CD4-positive, alpha-beta T cell (primary cell): ENCODE data around the gene SMYD3. TPM values are rescaled to one million over a fixed set of nuclear protein-coding genes. Genes with fewer than 3 reads are reported as not detected.
"Not testable (repeated sequence)": the region's sequence is repeated elsewhere in the genome, so short reads cannot be mapped to it uniquely, and the experiment has no call there.

Experiments
- ATAC-seq: fragments of 200-7000 bp; cut with Tn5 transposase; one replicate; pipeline ENCODE4 v1.10.0; 2022; ENCODE audit warnings: mild to moderate bottlenecking; ENCODE audit not compliant: poor library complexity
- CTCF ChIA-PET: fragments of 350-600 bp; sonication (Branson Sonifier 250); formaldehyde crosslinking; loops from one replicate; lab custom pipeline; 2021; ENCODE audit warnings: antibody characterized with exemption, inconsistent platforms; lab: Charles Lee
- POLR2A ChIA-PET: fragments of 350-600 bp; sonication (Branson Sonifier 250); formaldehyde crosslinking; loops from one replicate; lab custom pipeline; 2021; ENCODE audit warnings: antibody characterized with exemption, inconsistent platforms; lab: Charles Lee
- DNase-seq, 14 experiments: peaks; one replicate each; pipeline ENCODE4 v3.0.0-alpha.2; 2013 to 2020; ENCODE audit warnings: mixed read lengths in 2 of 14
- H3K27ac ChIP-seq, 2 donors: one replicate each; pipeline versions ENCODE4 v1.5.1 to v1.7.0; 2013; ENCODE audit warnings: low read length in 2 of 2, low read depth in 1 of 2, mild to moderate bottlenecking in 1 of 2
- H3K27me3 ChIP-seq, 2 experiments: 1 replicate in 1 of 2; 2 replicates in 1 of 2; pipeline versions ENCODE4 v1.6.1 to v1.7.0; 2013; ENCODE audit warnings: low read length in 2 of 2, control low read depth in 1 of 2, mild to moderate bottlenecking in 1 of 2, moderate library complexity in 1 of 2; ENCODE audit not compliant: insufficient read depth in 2 of 2, control insufficient read depth in 1 of 2
- H3K36me3 ChIP-seq: one replicate; pipeline ENCODE4 v1.6.1; 2013; ENCODE audit warnings: low read length, control low read depth; ENCODE audit not compliant: insufficient read depth
- H3K4me1 ChIP-seq: one replicate; pipeline ENCODE4 v1.6.1; 2013; ENCODE audit warnings: low read length, control low read depth; ENCODE audit not compliant: insufficient read depth
- H3K4me3 ChIP-seq: one replicate; pipeline ENCODE4 v1.5.1; 2013; ENCODE audit warnings: mild to moderate bottlenecking, low read length, moderate library complexity
- H3K9me3 ChIP-seq, 2 experiments: 1 replicate in 1 of 2; 2 replicates in 1 of 2; pipeline versions ENCODE4 v1.6.1 to v1.7.0; 2013; ENCODE audit warnings: low read length in 2 of 2, mild to moderate bottlenecking in 2 of 2, control low read depth in 1 of 2, moderate library complexity in 1 of 2; ENCODE audit not compliant: control insufficient read depth in 1 of 2, insufficient read depth in 1 of 2
- H3K27ac Mint-ChIP-seq: one replicate; pipeline ENCODE4 v1.8.0; 2020; ENCODE audit warnings: mixed read lengths
- H3K27me3 Mint-ChIP-seq: one replicate; pipeline ENCODE4 v1.8.0; 2021; ENCODE audit warnings: mixed read lengths
- H3K36me3 Mint-ChIP-seq: one replicate; pipeline ENCODE4 v1.8.0; 2021; ENCODE audit warnings: low read depth, mixed read lengths
- H3K4me1 Mint-ChIP-seq: one replicate; pipeline ENCODE4 v1.8.0; 2021; ENCODE audit warnings: low read depth, mixed read lengths
- H3K4me3 Mint-ChIP-seq: one replicate; pipeline ENCODE4 v1.8.0; 2020; ENCODE audit warnings: mild to moderate bottlenecking, mixed read lengths
- H3K9me3 Mint-ChIP-seq: one replicate; pipeline ENCODE4 v1.8.0; 2020; ENCODE audit warnings: mixed read lengths
- CTCF ChIP-seq: fragments of 200-600 bp; IDR thresholded peaks from one replicate; pipeline ENCODE4 v1.8.0; 2022; ENCODE audit warnings: antibody characterized with exemption, mild to moderate bottlenecking
- intact Hi-C, 2 experiments: fragments of 100-400 bp; cut with DNase I in 1 of 2; cut with micrococcal nuclease in 1 of 2; formaldehyde crosslinking; loops; one replicate each; pipeline versions ENCODE4 v1.15.1 to v1.9.0; 2023 to 2025; cut with DNase I, micrococcal nuclease
- total RNA-seq, 174 experiments: library from RNA in 2 of 174; stranded (reverse) in 2 of 174; gene quantifications; one replicate each; pipeline ENCODE4 v1.2.3 and lab custom pipeline; 2021 to 2026

The SMYD3 gene
- total RNA-seq, 2 experiments from 2014 or later: 18.8 to 19.6 TPM

GRCh38 chr1:245972476-245972875 lies 534.6 kb downstream of the SMYD3 start:
- Histone ChIP-seq H3K27ac (no peak overlapping the region), H3K36me3 (no peaks in the 10 kb centered on the region), H3K9me3 (no peaks in the 10 kb centered on the region), H3K4me3 (no peak overlapping the region), H3K27me3 (no peaks in the 10 kb centered on the region), H3K4me1 (no peaks in the 10 kb centered on the region)
- Mint-ChIP-seq H3K27me3 (no peaks in the 10 kb centered on the region), H3K9me3 (no peaks in the 10 kb centered on the region), H3K4me1 (no peaks in the 10 kb centered on the region), H3K27ac (no peak overlapping the region), H3K4me3 (no peak overlapping the region), H3K36me3 (no peaks in the 10 kb centered on the region)
- intact Hi-C loops: no loop called here
- no peak for DNase-seq
- POLR2A ChIA-PET: no interaction called here
- no peak for TF ChIP-seq CTCF
- CTCF ChIA-PET: interaction anchor here (1.0 kb wide), 1 partner anchor 9 kb away, joined by 3 read pairs; no protein-coding TSS in a partner anchor
- ATAC-seq: no peak

- no peak overlapping the region for H3K27ac Mint-ChIP-seq
- CTCF ChIA-PET: no interaction called here
- no peak for ATAC-seq
- no peak for TF ChIP-seq CTCF
- H3K27me3 Mint-ChIP-seq: no peaks in the 10 kb centered on the region
- no peaks in the 10 kb centered on the region for H3K36me3 Mint-ChIP-seq
- Histone ChIP-seq H3K4me3 (no peak overlapping the region), H3K27me3 (no peaks in the 10 kb centered on the region), H3K27ac (no peak overlapping the region), H3K9me3 (no peaks in the 10 kb centered on the region), H3K4me1 (no peaks in the 10 kb centered on the region), H3K36me3 (no peaks in the 10 kb centered on the region)
- intact Hi-C loops: no loop called here
- H3K4me3 Mint-ChIP-seq: no peak overlapping the region
- DNase-seq: no peak
- H3K4me1 Mint-ChIP-seq: no peaks in the 10 kb centered on the region
- POLR2A ChIA-PET: interaction anchor here (0.9 kb wide), 1 partner anchor 15 kb away, joined by 3 read pairs; no protein-coding TSS in a partner anchor
- no peaks in the 10 kb centered on the region for H3K9me3 Mint-ChIP-seq
Observed at GRCh38 chr1:245971711-245972085, 535.4 kb downstream of the SMYD3 start.

- CTCF ChIA-PET, H3K4me3 Mint-ChIP-seq, H3K9me3 ChIP-seq, H3K4me1 Mint-ChIP-seq, H3K27me3 Mint-ChIP-seq, ATAC-seq, H3K9me3 Mint-ChIP-seq, H3K36me3 Mint-ChIP-seq, DNase-seq, H3K27ac ChIP-seq, H3K4me3 ChIP-seq, H3K4me1 ChIP-seq, H3K27me3 ChIP-seq, intact Hi-C loops, H3K27ac Mint-ChIP-seq, H3K36me3 ChIP-seq: not testable (repeated sequence)
- POLR2A ChIA-PET: interaction anchor here (0.9 kb wide), 1 partner anchor 15 kb away, joined by 3 read pairs; no protein-coding TSS in a partner anchor
Observed at GRCh38 chr1:245971076-245971710, 535.9 kb downstream of the SMYD3 start.

- no peak for TF ChIP-seq CTCF
- no peak overlapping the region for H3K4me3 ChIP-seq
- Mint-ChIP-seq H3K4me3 (no peak overlapping the region), H3K27me3 (no peaks in the 10 kb centered on the region), H3K36me3 (no peaks in the 10 kb centered on the region), H3K4me1 (no peaks in the 10 kb centered on the region), H3K27ac (no peak overlapping the region), H3K9me3 (no peaks in the 10 kb centered on the region)
- no peak for ATAC-seq
- no peaks in the 10 kb centered on the region for H3K4me1 ChIP-seq
- ChIA-PET CTCF (no interaction called here), POLR2A (no interaction called here)
- intact Hi-C loops: no loop called here
- no peaks in the 10 kb centered on the region for H3K27me3 ChIP-seq
- H3K27ac ChIP-seq: no peak overlapping the region
- no peaks in the 10 kb centered on the region for H3K36me3 ChIP-seq
- no peak for DNase-seq
- H3K9me3 ChIP-seq: no peaks in the 10 kb centered on the region
Observed at GRCh38 chr1:245969283-245969682, 537.8 kb downstream of the SMYD3 start.
